ENCODE results near the gene CSRP1. TPM values are rescaled to one million over a fixed set of nuclear protein-coding genes. Genes with fewer than 3 reads are reported as not detected.

Gene CSRP1
- total and polyA plus RNA-seq, 9 of the 15 experiments (the other 6 are each of a cell fraction or from before 2014, with no cell fraction given): 6.8 to 39.4 (median 23.7) TPM

GRCh38 chr1:201542309-201543035 lies 35.5 kb upstream of the CSRP1 start:
- in situ Hi-C loops (cut with MboI) (no loop called here), intact Hi-C loops (cut with micrococcal nuclease) (no loop called here)
- POLR2A ChIA-PET: interaction anchor here (0.6 to 2.1 kb wide), 2 partner anchors 8 to 247 kb away, joined by 4 to 6 read pairs; no protein-coding TSS in a partner anchor
- Histone ChIP-seq H3K4me1 (replicated peaks in 1 of 2; ENCODE audit: control insufficient read depth in 2 of 2, insufficient read depth in 2 of 2, low read length in 2 of 2) (peaks cover 11 to 20% of the 10 kb centered on the region in 2 experiments; a peak in 4 of 5 replicates), H3K27ac (ENCODE audit: extremely low read depth, low read depth, low read length) (no peak overlapping the region), H3K79me2 (ENCODE audit: control insufficient read depth, insufficient read depth, low read length) (no peaks in the 10 kb centered on the region), H3K9me3 (replicated peaks; ENCODE audit: control insufficient read depth, insufficient read depth, low read depth, low read length) (no peaks in the 10 kb centered on the region), H3K36me3 (ENCODE audit: control insufficient read depth, insufficient read depth, low read length) (no peaks in the 10 kb centered on the region), H3K4me3 (no peak overlapping the region), H4K20me1 (replicated peaks; ENCODE audit: control insufficient read depth, insufficient read depth, low read length) (no peaks in the 10 kb centered on the region), H3K9ac (ENCODE audit: insufficient read depth in 1 of 2, low read depth in 2 of 2, low read length in 2 of 2) (0 out of 4 replicates have a peak overlapping the region, but pooled peaks of 1 of the 2 experiments have one; percentile 45), H3K27me3 (ENCODE audit: control insufficient read depth in 2 of 2, insufficient read depth in 2 of 2, low read length in 2 of 2) (peaks cover 23 to 34% of the 10 kb centered on the region in 2 experiments), H3K9me1 (ENCODE audit: control insufficient read depth, insufficient read depth, low read length) (no peaks in the 10 kb centered on the region), H2AFZ (ENCODE audit: low read depth, low read length) (no peak overlapping the region), H3K4me2 (ENCODE audit: insufficient read depth, low read length) (no peak overlapping the region)
- TF ChIP-seq NONO (IDR thresholded peaks at IDR 0.05; ENCODE audit: low read depth in 2 of 2, low read length in 1 of 2): no peak
- no peak for TF ChIP-seq ARID1B (IDR thresholded peaks at IDR 0.05)
- TF ChIP-seq HBP1 (CRISPR knock-in tag; IDR thresholded peaks at IDR 0.05): 0 out of 2 replicates have a peak, but pooled peaks have one; percentile 41
- ATAC-seq (no peak), FAIRE-seq (no peak), DNase-seq (ENCODE audit: extremely low read depth in 1 of 4, low spot score in 3 of 4) (peak in 1 of 4 experiments; percentile 6)
- CTCF ChIA-PET (ENCODE audit: low intra/inter-chr PET ratio): no interaction called here
- BruUV-seq (replicated peaks): no TSS peak
- WGBS (ENCODE audit: insufficient coverage, low coverage, missing lambda C conversion rate): 31% methylated on average over 9 of the region's 9 CpGs
